HEK293T (cell line): ENCODE data around the gene ERP29.
"Not testable (repeated sequence)": the region's sequence is repeated elsewhere in the genome, so short reads cannot be mapped to it uniquely, and the experiment has no call there.

Source experiments
- CTBP1 ChIP-seq: fragments of 450-650 bp; IDR thresholded peaks from 2 replicates; pipeline ENCODE4 v1.6.1; 2016; ENCODE audit warnings: borderline replicate concordance
- SUZ12 ChIP-seq: fragments of 450-650 bp; IDR thresholded peaks from 2 replicates; pipeline ENCODE4 v1.6.1; 2016; ENCODE audit warnings: mild to moderate bottlenecking
- TARDBP ChIP-seq: fragments of 450-650 bp; IDR thresholded peaks from 2 replicates; pipeline ENCODE4 v1.6.1; 2016

DNA sequence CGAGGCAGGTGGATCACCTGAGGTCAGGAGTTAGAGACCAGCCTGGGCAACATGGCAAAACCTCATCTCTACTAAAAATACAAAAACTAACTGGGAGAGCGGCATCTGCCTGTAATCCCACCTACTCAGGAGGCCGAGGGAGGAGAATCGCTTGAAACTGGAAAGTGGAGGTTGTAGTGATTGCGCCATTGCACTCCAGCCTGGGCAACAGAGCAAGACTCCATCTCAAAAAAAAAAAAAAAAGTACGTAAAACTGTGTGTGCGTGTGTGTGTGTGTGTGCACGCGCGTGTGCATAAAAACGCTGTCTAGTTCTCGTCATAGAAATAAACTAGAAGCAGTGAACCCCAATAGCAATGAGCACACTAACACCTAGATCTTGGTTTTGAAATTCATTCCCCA lies 23.4 kb downstream of the ERP29 start:
- TF ChIP-seq TARDBP, SUZ12, CTBP1: not testable (repeated sequence)
